Large intestine (tissue), 3 donors: Measurements from ENCODE around the gene MRPL45. TPM values are rescaled to one million over a fixed set of nuclear protein-coding genes. Genes with fewer than 3 reads are reported as not detected.

Experiments used
- DNase-seq, 2 donors: peaks; one replicate each; pipeline versions ENCODE4 v3.0.0 to v3.0.0-alpha.2; 2013
- H3K27ac ChIP-seq: one replicate; pipeline ENCODE4 v1.5.1; 2013; ENCODE audit warnings: low read length
- H3K27me3 ChIP-seq: 2 replicates; pipeline ENCODE4 v1.6.1; 2013; ENCODE audit warnings: low read length; ENCODE audit not compliant: control insufficient read depth, insufficient read depth
- H3K36me3 ChIP-seq: 2 replicates; pipeline ENCODE4 v1.6.1; 2013; ENCODE audit warnings: low read length; ENCODE audit not compliant: control insufficient read depth, insufficient read depth
- H3K4me1 ChIP-seq: one replicate; pipeline ENCODE4 v1.6.1; 2013; ENCODE audit warnings: low read length; ENCODE audit not compliant: control insufficient read depth, insufficient read depth
- H3K4me3 ChIP-seq: one replicate; pipeline ENCODE4 v1.5.1; 2013; ENCODE audit warnings: low read length
- H3K9me3 ChIP-seq: one replicate; pipeline ENCODE4 v1.6.1; 2013; ENCODE audit warnings: mild to moderate bottlenecking, low read depth, low read length, moderate library complexity; ENCODE audit not compliant: control insufficient read depth
- WGBS: methylation state at CpG from one replicate; pipeline ENCODE4 v1.1.5; 2013; ENCODE audit warnings: low lambda C conversion rate; ENCODE audit not compliant: insufficient coverage; 5-methylcytosine and 5-hydroxymethylcytosine counted together
- polyA plus RNA-seq: library from polyadenylated mRNA; unstranded; fragments of 120-200 nt; gene quantifications from one replicate; pipeline ENCODE4 v1.2.1, GENCODE V29; 2013

Gene MRPL45
- polyA plus RNA-seq, 1 donor: 54.9 TPM

DNA sequence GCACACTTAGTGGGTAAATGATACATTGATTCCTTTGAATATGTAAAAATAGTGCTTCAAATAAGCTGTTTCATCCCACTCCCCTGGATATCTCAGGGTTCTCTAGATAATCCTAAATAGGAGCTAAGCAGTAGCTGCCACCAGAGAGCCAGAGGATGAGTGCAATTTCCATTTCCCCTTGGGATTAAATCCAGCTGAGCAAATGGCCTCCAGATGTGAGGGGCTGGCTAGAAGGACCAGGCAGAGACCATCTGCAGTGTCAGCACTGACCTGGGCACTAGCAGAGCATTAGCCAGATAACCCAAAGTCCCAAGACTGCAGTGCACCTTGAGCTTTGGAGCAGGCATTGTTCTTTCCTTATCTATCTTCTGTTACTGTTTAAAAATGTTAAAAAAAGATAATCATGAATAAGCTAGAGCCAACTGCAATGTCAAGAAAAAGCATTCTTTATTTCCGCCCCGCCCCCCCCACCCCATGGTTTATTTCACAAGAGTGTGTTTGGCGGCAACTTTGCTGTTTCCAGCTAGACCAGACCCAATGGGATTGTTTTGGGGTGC is 27.3 kb downstream of the MRPL45 start:
- Histone ChIP-seq H3K36me3 (peaks cover 22% of the 10 kb centered on the region), H3K4me3 (no peak overlapping the region), H3K27me3 (no peaks in the 10 kb centered on the region), H3K9me3 (no peaks in the 10 kb centered on the region), H3K27ac (peak overlapping the region; percentile 69), H3K4me1 (peaks cover 29% of the 10 kb centered on the region)
- WGBS: no CpG with 5 or more reads among the region's 3 CpGs
- DNase-seq: peak; percentile 59 to 70

DNA sequence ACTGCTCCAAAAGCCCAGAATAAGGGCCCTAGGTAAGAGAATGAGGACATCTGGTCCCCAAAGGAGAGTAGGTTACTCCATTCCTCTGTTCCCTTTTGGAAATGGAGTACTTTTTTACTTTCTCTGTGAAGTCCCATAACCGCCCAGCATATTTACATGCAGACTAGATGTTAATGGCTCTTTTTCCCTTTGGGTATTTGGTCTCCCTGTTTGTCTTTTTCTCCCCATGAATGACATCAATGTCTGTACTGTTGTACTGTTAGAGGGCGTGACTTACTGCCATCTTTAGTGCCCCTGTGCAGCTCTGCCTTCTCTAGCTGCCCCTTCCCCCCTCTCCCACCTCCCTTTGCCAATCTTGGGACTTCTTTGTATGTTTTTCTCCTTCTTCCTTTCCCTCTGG is 27.8 kb downstream of the MRPL45 start:
- no peaks in the 10 kb centered on the region for H3K27me3 ChIP-seq
- H3K4me3 ChIP-seq: no peak overlapping the region
- peaks cover 19% of the 10 kb centered on the region for H3K36me3 ChIP-seq
- no peaks in the 10 kb centered on the region for H3K9me3 ChIP-seq
- WGBS: no CpG with 5 or more reads among the region's 2 CpGs
- DNase-seq: no peak
- peak overlapping the region; percentile 68 for H3K27ac ChIP-seq
- H3K4me1 ChIP-seq: peaks cover 29% of the 10 kb centered on the region

DNA sequence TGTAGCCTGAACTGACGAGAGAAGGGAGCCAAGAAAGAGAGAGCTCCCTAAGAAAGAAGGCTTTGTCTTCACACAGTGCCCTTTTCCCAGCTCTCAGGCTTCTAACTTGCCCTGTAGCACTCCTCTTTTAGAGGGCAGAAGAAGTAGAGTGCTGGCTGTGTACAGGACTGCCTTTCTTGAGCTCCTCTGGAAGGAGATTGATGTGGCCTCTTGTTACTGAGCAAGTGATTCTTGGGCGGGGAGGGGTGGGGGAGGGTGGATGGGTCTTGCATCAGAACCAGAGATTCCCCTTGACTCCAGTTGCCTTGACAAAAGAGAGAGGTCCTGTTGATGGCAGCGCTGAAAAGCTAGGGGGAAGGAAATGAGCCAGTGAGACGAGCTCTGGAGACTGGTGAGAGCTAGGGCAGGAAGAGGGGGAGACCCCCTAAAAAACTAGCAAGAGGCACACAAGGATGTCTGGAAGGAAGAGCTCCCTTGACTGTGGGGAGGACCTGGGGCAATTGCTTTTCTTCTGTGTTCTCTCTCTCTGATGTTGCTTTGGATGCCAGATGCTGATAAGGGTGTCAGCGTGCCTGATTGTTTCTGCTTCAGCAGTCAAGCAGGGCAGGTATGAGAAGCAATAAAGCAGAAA is 28.4 kb downstream of the MRPL45 start:
- peak in 1 of 2 donors; percentile 13 for DNase-seq
- no CpG with 5 or more reads among the region's 5 CpGs for WGBS
- H3K9me3 ChIP-seq: no peaks in the 10 kb centered on the region
- peaks cover 18% of the 10 kb centered on the region for H3K36me3 ChIP-seq
- H3K27ac ChIP-seq: peak overlapping the region; percentile 68
- H3K4me1 ChIP-seq: peaks cover 29% of the 10 kb centered on the region
- H3K4me3 ChIP-seq: no peak overlapping the region
- H3K27me3 ChIP-seq: no peaks in the 10 kb centered on the region

DNA sequence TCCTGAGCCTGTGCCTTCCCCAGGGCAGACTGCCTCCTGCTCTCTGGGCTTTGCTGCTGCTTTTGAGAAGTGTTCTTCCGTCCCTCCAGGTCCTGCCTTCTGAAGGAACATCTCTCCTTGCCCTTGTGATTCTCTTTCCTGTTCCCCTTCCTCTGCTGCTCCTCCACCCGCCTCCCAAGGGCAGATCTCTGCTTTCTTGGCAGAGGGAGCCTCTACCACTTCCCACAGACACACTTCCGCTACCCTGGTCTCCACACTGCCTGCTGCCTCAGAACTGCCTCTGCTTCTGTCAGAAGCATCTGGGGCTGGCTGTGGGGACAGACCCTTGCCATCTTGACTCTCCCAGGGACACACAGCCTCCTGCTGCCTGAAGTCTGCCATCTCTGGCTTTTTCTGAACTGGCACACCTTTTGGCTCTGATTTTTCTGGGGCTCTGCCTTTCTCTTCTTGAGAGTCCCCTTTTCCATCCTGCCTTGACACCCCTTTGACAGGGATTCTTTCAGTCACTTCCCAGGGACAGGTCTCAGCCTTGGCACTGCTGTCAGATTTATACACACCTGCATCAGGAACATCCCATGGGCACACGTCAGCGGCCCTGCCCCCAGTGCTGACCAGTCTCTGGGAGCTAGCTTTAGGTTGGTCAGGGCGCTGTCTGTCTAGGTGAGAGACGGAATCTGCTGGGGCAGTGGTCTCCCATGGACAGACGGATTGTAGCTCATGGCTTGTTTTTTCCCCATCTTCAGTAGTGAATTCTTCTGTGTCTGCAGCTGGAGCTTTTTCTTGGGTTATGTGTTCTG is 30.2 kb downstream of the MRPL45 start:
- WGBS: 100% methylated on average over 1 of the region's 8 CpGs
- peak in 1 of 2 donors; percentile 1 for DNase-seq
- Histone ChIP-seq H3K36me3 (peaks cover 4% of the 10 kb centered on the region), H3K4me1 (peaks cover 29% of the 10 kb centered on the region), H3K9me3 (no peaks in the 10 kb centered on the region), H3K27ac (no peak overlapping the region), H3K4me3 (no peak overlapping the region), H3K27me3 (no peaks in the 10 kb centered on the region)

DNA sequence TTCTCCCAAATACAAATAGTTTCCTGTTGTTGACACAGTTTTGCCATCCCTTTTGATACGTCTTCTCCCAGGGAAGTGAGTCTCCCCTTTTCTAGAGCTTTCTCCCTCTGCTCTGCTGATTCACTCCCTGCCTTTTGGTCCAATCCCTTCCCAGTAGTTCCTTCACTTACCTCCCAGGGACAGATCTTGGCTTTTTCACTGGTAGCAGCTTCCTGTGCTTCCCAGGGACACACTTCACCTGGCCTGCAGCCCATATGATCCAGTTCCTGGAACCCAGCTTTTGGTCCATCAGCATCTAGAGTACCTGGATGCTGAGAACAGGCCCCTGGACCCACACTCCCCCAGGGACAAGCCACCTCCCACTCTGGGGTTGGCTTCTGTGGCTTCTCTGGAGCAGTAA is 31.0 kb downstream of the MRPL45 start:
- Histone ChIP-seq H3K4me3 (no peak overlapping the region), H3K4me1 (peaks cover 29% of the 10 kb centered on the region), H3K36me3 (no peaks in the 10 kb centered on the region), H3K27me3 (no peaks in the 10 kb centered on the region), H3K9me3 (no peaks in the 10 kb centered on the region), H3K27ac (no peak overlapping the region)
- WGBS: 100% methylated on average over 1 of the region's 1 CpG
- DNase-seq: peak in 1 of 2 donors; percentile 0

DNA sequence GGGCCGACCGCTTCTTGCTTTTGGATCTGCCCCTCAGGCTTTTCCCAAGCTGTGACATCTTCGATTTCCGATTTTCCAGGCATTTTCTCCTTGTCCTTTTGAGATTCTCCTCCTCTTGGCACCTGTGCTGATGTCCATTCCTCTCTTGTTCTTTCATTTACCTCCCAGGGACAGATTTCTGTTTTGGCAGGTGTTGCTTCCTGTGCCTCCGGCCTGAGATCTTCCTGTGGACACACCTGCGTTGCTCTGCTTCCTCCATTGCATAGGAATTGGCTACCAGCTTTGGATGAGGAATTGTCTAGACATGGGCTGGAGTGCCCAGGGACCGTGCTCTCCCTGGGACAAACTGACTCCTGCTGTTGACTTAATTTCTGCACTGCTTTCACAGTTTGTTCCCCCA is 31.7 kb downstream of the MRPL45 start:
- H3K27me3 ChIP-seq: no peaks in the 10 kb centered on the region
- no peak for DNase-seq
- no peaks in the 10 kb centered on the region for H3K36me3 ChIP-seq
- H3K4me3 ChIP-seq: no peak overlapping the region
- no peak overlapping the region for H3K27ac ChIP-seq
- no peaks in the 10 kb centered on the region for H3K9me3 ChIP-seq
- 100% methylated on average over 4 of the region's 7 CpGs for WGBS
- H3K4me1 ChIP-seq: peaks cover 29% of the 10 kb centered on the region

DNA sequence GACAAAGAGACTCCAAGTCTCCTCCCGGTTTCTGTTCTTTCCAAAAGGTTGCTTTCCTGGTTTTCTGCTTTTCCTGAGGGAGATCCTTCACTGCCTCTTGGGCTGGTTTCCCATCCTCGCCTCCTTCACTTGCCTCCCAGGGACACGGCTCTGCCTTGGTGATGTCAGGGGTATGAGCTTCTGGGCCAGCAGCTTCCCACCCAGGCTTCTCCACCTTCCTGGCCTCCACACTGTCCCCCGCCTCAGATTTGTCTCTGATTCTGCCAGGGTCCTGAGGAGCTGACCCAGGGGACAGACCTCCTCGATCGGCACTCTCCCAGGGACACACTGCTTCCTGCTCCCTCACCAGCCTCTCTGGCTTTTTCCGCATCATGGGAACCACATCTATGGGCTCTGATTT is 32.3 kb downstream of the MRPL45 start:
- no peaks in the 10 kb centered on the region for H3K36me3 ChIP-seq
- H3K4me3 ChIP-seq: no peak overlapping the region
- H3K4me1 ChIP-seq: peaks cover 23% of the 10 kb centered on the region
- no peaks in the 10 kb centered on the region for H3K27me3 ChIP-seq
- no CpG with 5 or more reads among the region's 7 CpGs for WGBS
- no peak for DNase-seq
- H3K9me3 ChIP-seq: no peaks in the 10 kb centered on the region
- H3K27ac ChIP-seq: no peak overlapping the region

DNA sequence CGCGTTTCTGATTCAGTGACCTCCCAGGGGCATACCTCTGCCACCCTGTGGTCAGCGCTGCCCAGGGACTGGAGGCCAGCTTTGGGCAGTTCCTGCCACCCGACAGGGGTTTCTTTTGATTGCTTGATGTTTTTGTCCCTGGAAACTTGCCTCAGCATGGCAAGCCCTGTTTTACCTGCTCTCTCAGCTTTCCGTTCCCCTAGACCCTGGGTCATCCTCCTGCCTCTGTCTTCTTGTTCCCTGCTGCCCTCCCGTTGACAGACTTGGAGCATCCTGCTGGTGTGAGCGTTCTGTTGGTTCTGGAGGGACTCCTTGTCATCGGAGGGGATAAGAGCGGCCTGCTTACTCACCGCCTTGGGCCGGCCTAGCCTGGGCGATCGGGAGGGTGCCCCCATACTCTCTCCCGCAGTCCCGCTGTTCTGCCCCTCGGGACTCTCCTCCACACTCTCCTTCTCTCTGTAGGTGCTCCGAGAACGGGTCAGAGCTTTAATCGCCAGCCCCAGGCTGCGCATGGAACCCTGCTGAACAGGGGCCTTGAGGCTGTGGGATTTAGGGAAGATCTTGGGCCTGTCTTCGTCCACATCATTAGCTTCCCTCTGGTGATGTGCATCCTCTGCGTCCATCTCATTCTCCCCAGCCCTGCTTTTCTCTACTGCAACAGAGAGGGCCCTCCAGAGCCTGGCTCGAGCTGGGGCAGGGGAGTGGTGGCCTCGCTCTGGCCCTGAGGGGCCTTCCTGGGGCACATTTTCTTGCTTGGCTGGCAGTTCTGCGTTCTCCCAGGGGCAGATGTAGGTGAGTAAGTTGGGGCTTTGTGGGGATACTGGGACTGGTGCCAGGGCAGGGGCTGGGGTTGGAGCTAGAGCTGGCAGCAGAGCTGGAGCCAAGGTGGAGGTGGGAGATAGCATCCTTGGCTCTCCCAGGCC is 33.1 kb downstream of the MRPL45 start:
- Histone ChIP-seq H3K4me1 (peaks cover 15% of the 10 kb centered on the region), H3K4me3 (no peak overlapping the region), H3K27me3 (no peaks in the 10 kb centered on the region), H3K9me3 (no peaks in the 10 kb centered on the region), H3K27ac (no peak overlapping the region), H3K36me3 (no peaks in the 10 kb centered on the region)
- WGBS: no CpG with 5 or more reads among the region's 25 CpGs
- no peak for DNase-seq

DNA sequence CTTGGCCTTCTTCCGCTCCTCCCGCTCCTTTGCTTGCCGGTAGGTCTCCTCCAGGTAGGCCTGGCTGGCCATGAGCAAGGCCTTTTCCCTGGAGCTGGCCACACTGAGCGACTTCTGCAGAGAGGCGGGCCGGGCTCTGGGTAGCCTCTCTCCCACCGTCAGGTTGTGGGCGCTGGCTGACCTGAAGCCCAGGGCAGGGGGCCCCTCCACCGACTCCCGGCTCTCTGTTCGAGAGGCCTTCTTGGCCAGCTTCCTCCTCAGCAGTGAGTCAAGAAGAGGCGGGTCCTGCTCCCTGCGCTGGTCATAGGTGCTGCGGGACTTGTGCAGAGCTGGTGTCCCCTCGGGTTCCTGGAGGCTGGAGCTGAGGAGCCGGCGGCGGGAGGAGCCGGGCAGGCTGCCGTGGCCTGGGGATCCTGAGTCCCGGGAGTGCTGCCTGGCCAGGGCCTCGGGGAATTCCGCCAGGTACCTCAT is 34.0 kb downstream of the MRPL45 start:
- WGBS: no CpG with 5 or more reads among the region's 23 CpGs
- Histone ChIP-seq H3K27ac (no peak overlapping the region), H3K4me1 (peaks cover 6% of the 10 kb centered on the region), H3K4me3 (no peak overlapping the region), H3K9me3 (no peaks in the 10 kb centered on the region), H3K27me3 (no peaks in the 10 kb centered on the region), H3K36me3 (no peaks in the 10 kb centered on the region)
- DNase-seq: no peak

DNA sequence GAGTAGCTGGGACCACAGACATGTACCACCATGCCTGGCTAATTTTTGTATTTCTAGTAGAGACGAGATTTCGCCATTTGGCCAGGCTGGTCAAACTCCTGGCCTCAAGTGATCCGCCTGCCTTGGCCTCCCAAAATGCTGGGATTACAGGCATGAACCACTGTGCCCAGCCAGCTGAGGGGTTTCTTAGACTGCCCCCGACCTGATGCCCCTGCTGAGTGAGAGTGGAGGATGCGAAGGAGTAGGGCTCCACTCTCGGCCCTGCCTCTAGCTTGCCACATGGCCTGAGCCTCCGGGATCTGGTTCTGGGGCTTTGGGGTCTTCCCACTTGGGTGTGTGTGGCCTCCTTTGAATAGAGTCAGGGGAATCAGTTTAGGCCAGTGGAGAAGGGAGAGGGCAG is 35.8 kb downstream of the MRPL45 start:
- DNase-seq: no peak
- WGBS: no CpG with 5 or more reads among the region's 7 CpGs
- no peaks in the 10 kb centered on the region for H3K9me3 ChIP-seq
- no peak overlapping the region for H3K27ac ChIP-seq
- no peak overlapping the region for H3K4me3 ChIP-seq
- H3K4me1 ChIP-seq: no peaks in the 10 kb centered on the region
- no peaks in the 10 kb centered on the region for H3K36me3 ChIP-seq
- H3K27me3 ChIP-seq: no peaks in the 10 kb centered on the region
